K562 (cell line): Measurements from ENCODE around the gene ST6GAL1. TPM values are rescaled to one million over a fixed set of nuclear protein-coding genes. Genes with fewer than 3 reads are reported as not detected.

Source experiments
- AFF1 ChIP-seq, 2 experiments: fragments of 450-650 bp; IDR thresholded peaks; 2 replicates each; pipeline ENCODE4 v1.6.1; 2018; ENCODE audit warnings: mild to moderate bottlenecking in 2 of 2, low read depth in 1 of 2; ENCODE audit not compliant: partially characterized antibody in 2 of 2
- CBX8 ChIP-seq: fragments of 200-600 bp; sonication (generic); IDR thresholded peaks from 2 replicates; pipeline ENCODE4 v1.6.1; 2012; ENCODE audit warnings: borderline replicate concordance, mixed run types, low read depth, mild to moderate bottlenecking, moderate library complexity, mixed read lengths, low read length, control low read depth, inconsistent platforms; ENCODE audit not compliant: poor library complexity, severe bottlenecking; ENCODE audit errors: extremely low read depth
- CTCFL ChIP-seq: IDR thresholded peaks from 2 replicates; pipeline ENCODE4 v1.6.1; 2011; ENCODE audit warnings: borderline replicate concordance, low read depth, mild to moderate bottlenecking, moderate library complexity, low read length; ENCODE audit not compliant: insufficient read depth, poor library complexity, severe bottlenecking
- HDAC6 ChIP-seq: IDR thresholded peaks from 2 replicates; pipeline ENCODE4 v1.6.1; 2012; ENCODE audit warnings: low read depth, mild to moderate bottlenecking, control low read depth, inconsistent platforms, low read length, moderate library complexity
- HNRNPUL1 ChIP-seq: fragments of 200-400 bp; formaldehyde crosslinking; IDR thresholded peaks from 2 replicates; pipeline ENCODE4 v1.6.1; 2017; ENCODE audit warnings: low read length
- ID3 ChIP-seq, 2 experiments: fragments of 250-450 bp in 1 of 2; fragments of 450-650 bp in 1 of 2; sonication (Bioruptor Pico) in 1 of 2; IDR thresholded peaks; 2 replicates each; pipeline versions ENCODE4 v1.6.1 to v1.8.0; 2016 to 2021; ENCODE audit warnings: mild to moderate bottlenecking in 2 of 2, moderate library complexity in 2 of 2, missing compliant biosample characterization in 1 of 2, missing genetic modification characterization in 1 of 2
- KAT7 ChIP-seq: sonication (generic); formaldehyde crosslinking; IDR thresholded peaks from 2 replicates; pipeline ENCODE4 v1.8.0; 2022; ENCODE audit warnings: missing genetic modification reagents, mild to moderate bottlenecking, borderline replicate concordance
- KHSRP ChIP-seq: fragments of 450-650 bp; IDR thresholded peaks from 2 replicates; pipeline ENCODE4 v1.6.1; 2017
- NCOA1 ChIP-seq: fragments of 450-650 bp; IDR thresholded peaks from 2 replicates; pipeline ENCODE4 v1.6.1; 2016; ENCODE audit warnings: low read depth
- NELFE ChIP-seq: IDR thresholded peaks from 2 replicates; pipeline ENCODE4 v1.6.1; 2011; ENCODE audit warnings: mild to moderate bottlenecking; ENCODE audit not compliant: insufficient read depth, insufficient read length
- NEUROD1 ChIP-seq: fragments of 150-350 bp; IDR thresholded peaks from 2 replicates; pipeline ENCODE4 v1.6.1; 2014; ENCODE audit warnings: borderline replicate concordance, low read length, low read depth; ENCODE audit not compliant: partially characterized antibody
- NFYB ChIP-seq: IDR thresholded peaks from 2 replicates; pipeline ENCODE4 v1.6.1; 2011; ENCODE audit warnings: mild to moderate bottlenecking, moderate library complexity; ENCODE audit not compliant: insufficient read length; ENCODE audit errors: extremely low read depth
- NR4A1 ChIP-seq, 2 experiments: fragments of 250-450 bp in 1 of 2; fragments of 450-650 bp in 1 of 2; sonication (Bioruptor Pico) in 1 of 2; IDR thresholded peaks; 2 replicates each; pipeline versions ENCODE4 v1.4.0 to v1.6.1; 2016 to 2020; ENCODE audit warnings: mild to moderate bottlenecking in 2 of 2, missing compliant biosample characterization in 1 of 2, missing genetic modification characterization in 1 of 2, moderate library complexity in 1 of 2
- SMARCC2 ChIP-seq: fragments of 450-650 bp; IDR thresholded peaks from 2 replicates; pipeline ENCODE4 v1.6.1; 2017; ENCODE audit warnings: antibody characterized with exemption, moderate library complexity, mild to moderate bottlenecking, low read depth
- STAT6 ChIP-seq: sonication (generic); formaldehyde crosslinking; IDR thresholded peaks from 2 replicates; pipeline ENCODE4 v1.8.1; 2023; ENCODE audit warnings: mild to moderate bottlenecking, missing genetic modification reagents
- TAF15 ChIP-seq: fragments of 200-400 bp; formaldehyde crosslinking; IDR thresholded peaks from 2 replicates; pipeline ENCODE4 v1.6.1; 2017; ENCODE audit warnings: mild to moderate bottlenecking, low read depth, low read length, moderate library complexity
- ZNF239 ChIP-seq: fragments of 250-450 bp; sonication (Bioruptor Pico); IDR thresholded peaks from 2 replicates; pipeline ENCODE4 v1.4.0; 2020; ENCODE audit warnings: mild to moderate bottlenecking
- ZNF282 ChIP-seq: sonication (generic); formaldehyde crosslinking; IDR thresholded peaks from 2 replicates; pipeline ENCODE4 v1.8.1; 2023; ENCODE audit warnings: missing genetic modification reagents
- polyA plus RNA-seq, 8 experiments: library from polyadenylated mRNA; depleted of rRNA in 4 of 8; stranded (reverse) in 5 of 8; unstranded in 3 of 8; fragments of >200 nt; fragmentation: Nextera tagmentation in 2 of 8; fragmentation: Illumina TruSeq in 1 of 8; extraction: Ambion mirVana in 2 of 8; extraction: Trizol in 1 of 8; gene quantifications; 2 replicates each; pipeline versions ENCODE4 v1.2.1 to v1.2.3, GENCODE V29; 2011 to 2014; ENCODE audit warnings: inconsistent platforms in 1 of 8, missing spikeins in 1 of 8
- total RNA-seq, 7 experiments: library from RNA; depleted of rRNA in 6 of 7; stranded (reverse); fragments of >200 nt in 6 of 7; fragmentation: Illumina TruSeq in 2 of 7; extraction: Trizol in 2 of 7; gene quantifications; 2 replicates each; pipeline versions ENCODE4 v1.2.1 to v1.2.3, GENCODE V29; 2011 to 2021; ENCODE audit warnings: low replicate concordance in 1 of 7

ST6GAL1 gene
- total and polyA plus RNA-seq, 9 of the 15 experiments (the other 6 are each of a cell fraction or from before 2014, with no cell fraction given), result 31.9 to 145 (median 71.0) TPM

GRCh38 chr3:186997061-186997460, 66.7 kb downstream of the ST6GAL1 start (continued):
- TF ChIP-seq NCOA1 (peak; percentile 76; the same call in 1 of the 2 replicates), ZNF239 (no peak), ID3 (CRISPR knock-in tag; IDR thresholded peaks at IDR 0.05) (no peak), ID3 (tag; IDR thresholded peaks at IDR 0.05) (peak; percentile 98), NEUROD1 (no peak), CBX8 (no peak), SMARCC2 (peak; percentile 43; the same call in 1 of the 2 replicates), HNRNPUL1 (no peak), NELFE (no peak), AFF1 (IDR thresholded peaks at IDR 0.05; ENCODE audit: low read depth in 1 of 2, partially characterized antibody in 2 of 2) (no peak), STAT6 (no peak), CTCFL (no peak), HDAC6 (no peak), ZNF282 (CRISPR knock-in tag) (no peak), TAF15 (no peak), NR4A1 (CRISPR knock-in tag; IDR thresholded peaks at IDR 0.05) (no peak), NR4A1 (tag; IDR thresholded peaks at IDR 0.05) (no peak), KHSRP (no peak), NFYB (no peak), KAT7 (CRISPR knock-in tag) (no peak)
